HEK293 (cell line): Measurements from ENCODE around the gene DROSHA.
"Not testable (repeated sequence)": the region's sequence is repeated elsewhere in the genome, so short reads cannot be mapped to it uniquely, and the experiment has no call there.

ENCODE experiments used
- CTCF ChIA-PET: fragments of 350-600 bp; formaldehyde crosslinking; extraction: SDS; loops from one replicate; lab custom pipeline; 2021; ENCODE audit warnings: antibody characterized with exemption; lab: Yijun Ruan, JAX
- POLR2A ChIA-PET: fragments of 300-600 bp; formaldehyde crosslinking; extraction: SDS; loops from one replicate; lab custom pipeline; 2020; ENCODE audit warnings: antibody characterized with exemption, inconsistent platforms; lab: Yijun Ruan, JAX
- H3K27ac ChIP-seq: fragments of 200-500 bp; sonication (Bioruptor generic); 2 replicates; pipeline ENCODE4 v1.5.1; 2014; ENCODE audit warnings: low read depth, low read length, control low read depth, inconsistent platforms; ENCODE audit errors: extremely low read depth
- H3K36me3 ChIP-seq, 2 experiments: fragments of 200-500 bp in 1 of 2; sonication (Bioruptor generic) in 1 of 2; 1 replicate in 1 of 2; 2 replicates in 1 of 2; pipeline ENCODE4 v1.5.1; 2014 to 2017; ENCODE audit warnings: inconsistent platforms in 2 of 2, low read length in 2 of 2; ENCODE audit not compliant: control insufficient read depth in 2 of 2, insufficient read depth in 1 of 2
- H3K4me1 ChIP-seq: fragments of 200-500 bp; sonication (Bioruptor generic); 2 replicates; pipeline ENCODE4 v1.5.1; 2014; ENCODE audit warnings: mild to moderate bottlenecking, low read length, inconsistent platforms; ENCODE audit not compliant: control insufficient read depth, insufficient read depth
- H3K4me3 ChIP-seq: 2 replicates; pipeline ENCODE4 v1.5.1; 2011; ENCODE audit warnings: low read depth, mild to moderate bottlenecking, control low read depth, low read length, moderate library complexity
- H3K9me3 ChIP-seq: fragments of 200-500 bp; sonication (Bioruptor generic); 2 replicates; pipeline ENCODE4 v1.5.1; 2014; ENCODE audit warnings: low read depth, low read length, inconsistent platforms; ENCODE audit not compliant: control insufficient read depth, insufficient read depth
- BCL11A ChIP-seq: fragments of 450-650 bp; formaldehyde crosslinking; IDR thresholded peaks from 2 replicates; pipeline ENCODE4 v1.5.1; 2016; ENCODE audit warnings: low read depth, missing biosample characterization, missing genetic modification characterization
- BCL11B ChIP-seq: fragments of 450-650 bp; formaldehyde crosslinking; IDR thresholded peaks from 2 replicates; pipeline ENCODE4 v1.5.1; 2016; ENCODE audit warnings: low read depth, missing biosample characterization, missing genetic modification characterization
- GLI2 ChIP-seq: fragments of 450-650 bp; formaldehyde crosslinking; IDR thresholded peaks from 2 replicates; pipeline ENCODE4; 2017; ENCODE audit warnings: missing biosample characterization, missing genetic modification characterization, low read depth, borderline replicate concordance
- RBAK ChIP-seq: fragments of 450-650 bp; formaldehyde crosslinking; IDR thresholded peaks from 2 replicates; pipeline ENCODE4 v1.5.1; 2016; ENCODE audit warnings: missing biosample characterization, missing genetic modification characterization
- SCRT2 ChIP-seq: fragments of 450-650 bp; formaldehyde crosslinking; IDR thresholded peaks from 2 replicates; pipeline ENCODE4 v1.5.1; 2016; ENCODE audit warnings: missing biosample characterization, missing genetic modification characterization
- YY1 ChIP-seq: fragments of 450-650 bp; formaldehyde crosslinking; IDR thresholded peaks from 2 replicates; pipeline ENCODE4 v1.5.1; 2018; ENCODE audit warnings: missing biosample characterization, missing genetic modification characterization
- ZBTB44 ChIP-seq: fragments of 450-650 bp; IDR thresholded peaks from 2 replicates; pipeline ENCODE4 v1.5.1; 2018; ENCODE audit warnings: missing biosample characterization, mild to moderate bottlenecking, missing genetic modification characterization
- ZBTB48 ChIP-seq: fragments of 450-650 bp; formaldehyde crosslinking; IDR thresholded peaks from 2 replicates; pipeline ENCODE4 v1.5.1; 2016; ENCODE audit warnings: missing biosample characterization, missing genetic modification characterization
- ZNF112 ChIP-seq: fragments of 450-650 bp; formaldehyde crosslinking; IDR thresholded peaks from 2 replicates; pipeline ENCODE4 v1.5.0; 2017; ENCODE audit warnings: missing biosample characterization, missing genetic modification characterization
- ZNF132 ChIP-seq: fragments of 450-650 bp; formaldehyde crosslinking; IDR thresholded peaks from 2 replicates; pipeline ENCODE4 v1.5.1; 2017; ENCODE audit warnings: missing biosample characterization, missing genetic modification characterization, borderline replicate concordance
- ZNF157 ChIP-seq: fragments of 450-650 bp; formaldehyde crosslinking; IDR thresholded peaks from 2 replicates; pipeline ENCODE4 v1.5.1; 2016; ENCODE audit warnings: missing biosample characterization, missing genetic modification characterization
- ZNF169 ChIP-seq: fragments of 450-650 bp; formaldehyde crosslinking; IDR thresholded peaks from 2 replicates; pipeline ENCODE4 v1.5.1; 2016; ENCODE audit warnings: missing biosample characterization, missing genetic modification characterization
- ZNF19 ChIP-seq: fragments of 450-650 bp; formaldehyde crosslinking; IDR thresholded peaks from 2 replicates; pipeline ENCODE4; 2016; ENCODE audit warnings: missing biosample characterization, missing genetic modification characterization, low read depth
- ZNF23 ChIP-seq: fragments of 450-650 bp; formaldehyde crosslinking; IDR thresholded peaks from 2 replicates; pipeline ENCODE4 v1.5.1; 2016; ENCODE audit warnings: missing biosample characterization, missing genetic modification characterization, borderline replicate concordance
- ZNF292 ChIP-seq: fragments of 450-650 bp; formaldehyde crosslinking; IDR thresholded peaks from 2 replicates; pipeline ENCODE4 v1.5.1; 2016; ENCODE audit warnings: low read depth, missing biosample characterization, missing genetic modification characterization, borderline replicate concordance
- ZNF488 ChIP-seq: fragments of 450-650 bp; formaldehyde crosslinking; IDR thresholded peaks from 2 replicates; pipeline ENCODE4 v1.5.1; 2016; ENCODE audit warnings: missing biosample characterization, missing genetic modification characterization
- ZNF530 ChIP-seq: fragments of 450-650 bp; formaldehyde crosslinking; IDR thresholded peaks from 2 replicates; pipeline ENCODE4 v1.5.1; 2016; ENCODE audit warnings: low read depth, missing biosample characterization, missing genetic modification characterization
- ZNF549 ChIP-seq: fragments of 450-650 bp; IDR thresholded peaks from 2 replicates; pipeline ENCODE4 v1.5.1; 2018; ENCODE audit warnings: missing biosample characterization, missing genetic modification characterization, mild to moderate bottlenecking, inconsistent platforms, moderate library complexity
- ZNF555 ChIP-seq: fragments of 450-650 bp; formaldehyde crosslinking; conservative IDR thresholded peaks from 2 replicates; pipeline ENCODE4 v1.5.1; 2017; ENCODE audit warnings: missing biosample characterization, mild to moderate bottlenecking, missing genetic modification characterization, inconsistent platforms
- ZNF621 ChIP-seq: fragments of 450-650 bp; formaldehyde crosslinking; IDR thresholded peaks from 2 replicates; pipeline ENCODE4 v1.5.1; 2017; ENCODE audit warnings: missing biosample characterization, missing genetic modification characterization
- ZNF645 ChIP-seq: fragments of 450-650 bp; formaldehyde crosslinking; IDR thresholded peaks from 2 replicates; pipeline ENCODE4; 2016; ENCODE audit warnings: missing biosample characterization, missing genetic modification characterization
- ZNF707 ChIP-seq: fragments of 450-650 bp; formaldehyde crosslinking; IDR thresholded peaks from 2 replicates; pipeline ENCODE4 v1.5.1; 2016; ENCODE audit warnings: missing biosample characterization, missing genetic modification characterization
- ZNF791 ChIP-seq: fragments of 450-650 bp; formaldehyde crosslinking; IDR thresholded peaks from 2 replicates; pipeline ENCODE4 v1.5.1; 2016; ENCODE audit warnings: missing biosample characterization, missing genetic modification characterization
- ZNF792 ChIP-seq: fragments of 450-650 bp; formaldehyde crosslinking; IDR thresholded peaks from 2 replicates; pipeline ENCODE4 v1.5.1; 2016; ENCODE audit warnings: missing biosample characterization, missing genetic modification characterization
- ZSCAN4 ChIP-seq: fragments of 450-650 bp; formaldehyde crosslinking; IDR thresholded peaks from 2 replicates; pipeline ENCODE4 v1.5.1; 2017; ENCODE audit warnings: missing biosample characterization, missing genetic modification characterization

DROSHA gene

GRCh38 chr5:31397926-31398557, 133.9 kb downstream of the DROSHA start:
- Histone ChIP-seq H3K36me3 (peaks cover 11 to 29% of the 10 kb centered on the region in 2 experiments), H3K4me3 (no peak overlapping the region), H3K27ac (no peak overlapping the region), H3K4me1 (no peaks in the 10 kb centered on the region), H3K9me3 (no peaks in the 10 kb centered on the region)
- CTCF ChIA-PET, result interaction anchor here (0.8 kb wide), 1 partner anchor 67 kb away, joined by 4 read pairs; no protein-coding TSS in a partner anchor
- POLR2A ChIA-PET, result interaction anchor here (0.5 kb wide), 1 partner anchor 420 kb away, joined by 3 read pairs; no protein-coding TSS in a partner anchor
- TF ChIP-seq ZNF555 (tag by site-specific recombination) (no peak), ZNF169 (tag by site-specific recombination) (no peak), ZNF549 (tag by site-specific recombination) (no peak), ZNF23 (tag by site-specific recombination) (no peak), ZNF157 (tag by site-specific recombination) (no peak), BCL11B (tag by site-specific recombination) (no peak), YY1 (tag by site-specific recombination) (no peak), ZBTB44 (tag by site-specific recombination) (no peak), ZNF621 (no peak), ZNF791 (tag by site-specific recombination) (no peak), ZNF112 (tag by site-specific recombination) (no peak), ZNF707 (tag by site-specific recombination) (no peak), SCRT2 (tag by site-specific recombination) (no peak), ZNF19 (tag by site-specific recombination) (no peak)

- H3K4me1 ChIP-seq, result no peaks in the 10 kb centered on the region
- no peaks in the 10 kb centered on the region for H3K9me3 ChIP-seq
- H3K36me3 ChIP-seq, result peaks cover 6 to 17% of the 10 kb centered on the region in 2 experiments
- TF ChIP-seq ZNF530 (tag by site-specific recombination) (no peak), GLI2 (tag by site-specific recombination) (no peak), ZNF132 (tag by site-specific recombination) (no peak), ZNF645 (no peak), ZBTB48 (no peak), ZNF292 (tag by site-specific recombination) (no peak), ZNF792 (tag by site-specific recombination) (no peak), ZNF488 (tag by site-specific recombination) (no peak), BCL11A (tag by site-specific recombination) (no peak), RBAK (tag by site-specific recombination) (no peak), ZSCAN4 (no peak)
- no peak overlapping the region for H3K4me3 ChIP-seq
- ChIA-PET CTCF (no interaction called here), POLR2A (no interaction called here)
- H3K27ac ChIP-seq, result no peak overlapping the region
Measured at GRCh38 chr5:31396611-31397295, 135.1 kb downstream of the DROSHA start.

- POLR2A ChIA-PET, H3K27ac ChIP-seq: not testable (repeated sequence)
Measured at GRCh38 chr5:31395450-31396045, 136.3 kb downstream of the DROSHA start.

More at GRCh38 chr5:31395450-31396045, 136.3 kb downstream of the DROSHA start:
- CTCF ChIA-PET, H3K4me3 ChIP-seq, H3K9me3 ChIP-seq, H3K36me3 ChIP-seq, H3K4me1 ChIP-seq: not testable (repeated sequence)
